Activated CD8-positive, alpha-beta memory T cell treated with anti-CD3 and anti-CD28 coated beads for 1 hour (primary cell): ENCODE data around the gene EXOC6.
"Not testable (repeated sequence)": the region's sequence is repeated elsewhere in the genome, so short reads cannot be mapped to it uniquely, and the experiment has no call there.

Source experiments
- DNase-seq, 2 donors: peaks; one replicate each; pipeline ENCODE4 v3.0.0-alpha.2; 2020; ENCODE audit warnings: low read depth in 1 of 2; ENCODE audit errors: extremely low read depth in 1 of 2

EXOC6 gene

DNA sequence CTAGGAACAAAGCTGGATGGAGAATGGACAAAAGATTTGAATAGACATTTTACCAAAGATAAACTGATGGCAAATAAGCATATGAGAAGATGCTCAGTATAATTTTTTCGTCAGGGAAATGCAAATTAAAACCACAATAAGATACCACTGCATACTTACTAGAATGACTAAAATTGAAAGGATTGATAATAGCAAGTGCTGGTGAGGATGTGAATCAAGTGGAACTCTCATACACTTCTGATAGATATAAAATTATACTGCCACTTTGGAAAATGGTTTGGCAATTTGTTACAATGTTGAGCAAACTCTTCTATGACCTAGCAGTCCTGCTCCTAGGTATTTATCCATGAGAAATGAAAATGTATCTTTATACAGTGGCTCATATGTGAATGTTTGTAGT, 83.3 kb downstream of the EXOC6 start:
- no peak for DNase-seq

DNA sequence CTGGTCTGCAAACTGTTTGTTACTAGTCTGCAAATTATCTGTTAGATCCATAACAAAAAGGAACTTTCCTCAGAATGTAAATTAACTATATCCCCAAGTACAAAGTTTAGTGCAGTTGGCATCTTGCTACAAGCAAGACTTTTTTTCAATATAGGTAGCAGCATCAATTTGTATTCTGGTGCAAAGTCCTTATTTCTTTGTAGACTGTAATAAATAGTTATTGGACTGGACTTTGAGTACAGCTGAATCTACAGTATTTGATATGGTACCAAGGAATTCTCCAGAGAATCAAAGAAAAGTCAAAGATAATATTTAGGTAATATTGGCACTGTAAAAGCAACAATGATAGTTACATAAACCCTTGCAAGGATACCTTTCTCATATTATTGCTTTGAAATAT, 89.6 kb downstream of the EXOC6 start:
- no peak for DNase-seq

DNA sequence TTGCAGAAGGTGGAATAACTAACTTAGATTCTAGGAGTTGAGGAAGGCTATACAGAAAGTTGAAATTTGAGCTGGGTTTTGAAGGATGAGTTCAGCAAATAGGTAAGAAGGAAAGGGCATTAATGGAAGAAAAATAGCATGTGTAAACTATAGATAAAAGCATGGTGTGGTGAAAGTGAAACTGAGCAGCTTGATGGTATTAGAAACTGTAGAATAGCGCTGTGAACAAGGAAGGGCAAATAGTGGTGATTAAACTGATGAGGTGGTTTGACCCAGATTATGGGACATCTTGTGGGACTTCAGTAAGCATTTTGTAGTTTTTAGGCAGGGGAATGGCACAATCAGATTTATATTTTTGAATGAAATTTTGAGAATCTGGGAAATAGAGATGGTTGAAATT, 90.5 kb downstream of the EXOC6 start:
- DNase-seq, result no peak

DNA sequence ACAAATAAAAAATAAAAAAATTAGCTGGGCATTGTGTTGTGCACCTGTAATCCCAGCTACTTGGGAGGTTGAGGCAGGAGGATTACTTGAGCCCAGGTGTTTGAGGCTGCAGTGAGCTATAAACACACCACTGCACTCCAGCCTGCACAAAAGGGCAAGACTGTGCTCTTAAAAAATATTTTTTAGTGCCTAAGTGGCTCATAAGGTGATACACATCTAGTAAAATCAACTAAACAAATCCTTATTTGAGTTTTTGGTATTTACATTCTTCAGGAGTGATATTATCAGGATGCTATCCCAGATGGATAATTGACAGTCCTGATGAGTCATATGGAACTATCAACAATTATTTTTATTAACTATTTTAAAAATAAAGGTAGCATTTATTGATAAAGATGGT, 93.9 kb downstream of the EXOC6 start:
- DNase-seq, result no peak

DNA sequence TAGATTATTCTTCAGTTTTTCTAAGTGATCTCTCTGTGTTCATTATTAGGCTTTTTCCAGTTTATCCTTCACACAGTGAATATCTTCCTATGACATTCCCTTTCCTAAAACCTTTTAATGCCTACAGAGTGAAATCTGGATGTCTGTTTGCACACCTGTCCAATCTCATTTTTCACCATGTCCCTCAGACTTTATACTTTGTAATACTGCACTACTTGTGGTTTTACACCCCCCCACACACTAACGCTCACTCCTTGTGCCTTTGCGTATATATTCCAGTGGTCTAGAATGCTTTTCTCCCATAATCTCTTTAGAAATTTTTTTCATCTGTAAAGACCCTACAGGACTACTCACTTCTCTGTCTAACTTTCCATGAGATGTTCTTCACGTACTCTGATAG, 98.2 kb downstream of the EXOC6 start:
- no peak for DNase-seq

DNA sequence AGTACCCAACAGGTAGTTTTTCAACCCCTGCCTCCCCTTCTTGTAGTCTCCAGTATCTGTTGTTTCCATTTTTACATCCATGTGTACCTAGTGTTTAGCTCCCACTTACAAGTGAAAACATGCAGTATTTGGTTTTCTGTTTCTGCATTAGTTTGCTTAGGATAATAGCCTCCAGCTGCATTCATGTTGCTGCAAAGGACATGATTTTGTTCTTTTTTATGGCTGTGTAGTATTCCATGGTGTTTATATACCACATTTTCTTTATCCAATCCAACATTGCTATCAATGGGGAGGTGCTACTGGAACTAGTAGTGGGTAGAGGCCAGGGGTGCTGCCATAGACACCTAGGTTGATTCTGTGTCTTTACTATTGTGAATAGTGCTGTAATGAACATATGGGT, 104.3 kb downstream of the EXOC6 start:
- not testable (repeated sequence) for DNase-seq

DNA sequence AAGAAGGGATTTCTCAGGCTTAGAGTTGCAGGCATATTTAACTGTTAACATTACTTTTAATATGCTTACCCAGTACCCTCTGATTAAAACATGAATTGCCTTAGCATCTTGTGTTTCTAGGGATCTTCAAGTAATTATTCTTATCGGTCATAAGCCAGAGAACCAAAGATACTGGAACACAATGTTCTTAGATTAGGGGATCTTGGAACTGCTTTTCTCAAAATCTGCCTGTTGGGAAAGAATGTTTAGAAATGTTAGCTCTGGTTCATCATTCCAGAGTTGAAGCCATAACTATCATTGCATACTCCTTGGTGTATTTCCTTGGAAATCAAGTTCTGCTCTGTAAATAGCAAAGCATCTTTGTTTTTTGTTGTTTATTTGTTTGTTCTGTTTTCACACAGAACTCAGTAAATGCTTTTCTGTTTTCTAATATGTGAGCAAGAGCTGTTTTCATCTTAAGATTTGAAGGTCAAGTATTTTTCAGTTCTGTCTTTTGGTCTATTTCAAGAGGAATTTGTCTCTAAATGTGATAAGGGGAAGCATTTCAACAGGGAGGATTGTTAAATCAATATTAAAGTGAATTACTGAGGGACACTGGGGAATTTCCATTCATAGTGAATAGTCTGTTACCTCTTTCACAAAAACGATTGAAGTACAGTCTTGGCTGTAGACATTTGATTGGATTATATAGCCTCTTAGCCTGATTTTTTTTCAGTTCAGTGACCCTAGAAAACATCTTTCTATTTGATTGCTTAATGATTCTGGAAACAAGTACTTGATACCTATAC, 109.1 kb downstream of the EXOC6 start:
- no peak for DNase-seq

DNA sequence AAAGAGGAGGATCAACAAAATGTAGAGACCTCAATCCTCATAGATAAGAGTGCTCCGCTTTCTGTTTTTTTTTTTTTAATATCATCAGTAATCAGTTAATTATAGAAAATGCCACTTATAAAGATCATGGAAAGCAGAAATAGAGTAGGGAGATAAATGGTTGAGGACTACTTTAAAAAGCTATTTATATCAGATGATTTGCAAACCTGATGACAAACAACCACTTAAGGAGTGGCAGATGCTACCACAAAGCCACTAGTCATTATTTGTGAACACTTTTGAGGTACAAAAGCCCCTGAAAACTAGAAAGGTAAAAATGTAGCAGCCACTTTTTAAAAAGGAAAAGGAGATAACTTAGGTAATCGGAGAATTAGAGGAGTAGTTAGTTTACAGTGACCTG, 113.3 kb downstream of the EXOC6 start:
- no peak for DNase-seq

DNA sequence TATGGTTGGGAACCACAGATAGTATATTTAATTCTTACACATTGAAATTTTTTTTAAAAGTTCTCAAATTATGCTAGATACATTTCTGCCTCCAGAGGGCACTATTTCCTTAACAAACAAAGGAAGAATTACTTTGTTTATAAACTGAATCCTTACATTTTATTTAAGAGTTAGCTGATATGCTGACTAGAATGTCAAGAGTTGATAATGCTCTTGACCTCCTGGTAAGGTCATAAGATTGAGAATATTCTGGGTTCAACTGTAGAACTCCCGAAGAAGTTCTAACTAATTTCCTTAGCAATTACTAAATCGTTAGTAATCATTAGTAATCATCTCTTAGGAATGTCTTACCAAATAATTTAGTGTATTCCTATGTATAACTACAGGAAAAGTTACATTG, 117.0 kb downstream of the EXOC6 start:
- DNase-seq, result no peak

DNA sequence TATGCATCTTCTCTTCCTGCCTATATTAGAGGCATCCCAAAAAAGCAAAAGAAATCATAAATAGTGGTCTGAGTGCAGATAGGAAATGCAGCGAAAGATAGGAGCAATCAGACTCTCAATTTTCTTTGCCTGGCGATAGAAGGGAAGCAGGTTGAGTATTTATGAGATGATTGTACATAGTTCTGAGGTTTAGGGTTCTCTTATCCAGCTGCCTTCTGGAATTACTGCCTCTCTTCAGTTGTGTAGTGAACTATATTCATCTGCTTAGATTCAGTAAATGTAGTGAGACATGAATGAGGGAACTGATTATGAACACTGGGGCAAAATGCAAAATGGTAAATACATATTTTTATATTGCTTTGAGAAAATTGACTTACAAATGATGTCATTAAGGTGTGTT, 119.3 kb downstream of the EXOC6 start:
- no peak for DNase-seq

DNA sequence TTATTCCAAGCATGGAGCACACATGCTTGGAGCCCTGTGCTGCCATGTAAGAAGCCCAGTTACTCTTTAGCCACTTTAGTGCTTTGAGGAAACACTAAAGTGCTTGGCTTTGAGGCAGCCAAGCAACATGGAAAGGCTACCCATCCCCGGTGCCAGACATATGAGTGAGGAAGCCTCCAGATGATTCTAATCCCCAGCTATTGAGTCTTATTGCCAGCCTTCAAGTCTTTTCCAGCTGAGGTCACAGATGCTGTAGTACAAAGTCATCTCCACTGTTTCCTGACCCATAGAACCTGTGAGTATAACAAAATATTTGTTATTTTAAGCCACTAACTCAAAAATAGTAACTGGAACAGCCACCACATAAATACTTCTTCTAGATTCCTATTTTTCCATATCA, 120.8 kb downstream of the EXOC6 start:
- DNase-seq, result no peak

DNA sequence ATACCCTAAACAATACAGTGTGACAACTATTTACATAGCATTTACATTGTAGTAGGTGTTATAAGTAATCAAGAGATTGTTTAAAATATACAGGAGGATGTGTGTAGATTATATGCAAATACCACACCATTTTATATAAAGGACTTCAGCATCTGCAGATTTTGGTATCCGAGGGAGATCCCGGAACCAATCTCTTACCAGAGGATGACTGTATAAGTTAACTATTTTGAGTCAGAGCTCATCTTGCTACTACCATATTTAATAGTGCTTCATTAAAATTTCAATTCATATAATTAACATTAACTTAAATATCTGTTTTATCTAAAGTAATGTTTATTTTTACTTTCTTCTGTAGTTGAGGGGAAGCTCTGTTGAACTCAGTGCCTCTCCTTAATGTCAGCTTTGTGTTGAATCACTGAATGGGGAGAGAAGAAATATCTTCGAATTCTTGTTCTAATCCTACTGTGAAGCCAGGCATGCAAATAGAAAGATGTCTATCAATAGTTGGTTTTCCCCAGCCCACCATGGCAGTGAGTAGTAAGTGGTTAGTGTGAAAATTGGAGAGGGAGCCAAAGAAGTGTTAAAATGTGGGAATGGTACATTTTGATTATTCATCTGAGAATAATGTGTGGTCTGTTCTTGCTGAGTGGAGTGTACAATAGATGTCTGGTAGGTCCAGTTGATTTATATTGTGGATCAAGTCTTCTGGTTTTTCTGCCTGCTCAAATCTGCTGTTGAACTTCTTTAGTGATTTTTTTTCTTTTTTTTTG, 122.2 kb downstream of the EXOC6 start:
- no peak for DNase-seq

DNA sequence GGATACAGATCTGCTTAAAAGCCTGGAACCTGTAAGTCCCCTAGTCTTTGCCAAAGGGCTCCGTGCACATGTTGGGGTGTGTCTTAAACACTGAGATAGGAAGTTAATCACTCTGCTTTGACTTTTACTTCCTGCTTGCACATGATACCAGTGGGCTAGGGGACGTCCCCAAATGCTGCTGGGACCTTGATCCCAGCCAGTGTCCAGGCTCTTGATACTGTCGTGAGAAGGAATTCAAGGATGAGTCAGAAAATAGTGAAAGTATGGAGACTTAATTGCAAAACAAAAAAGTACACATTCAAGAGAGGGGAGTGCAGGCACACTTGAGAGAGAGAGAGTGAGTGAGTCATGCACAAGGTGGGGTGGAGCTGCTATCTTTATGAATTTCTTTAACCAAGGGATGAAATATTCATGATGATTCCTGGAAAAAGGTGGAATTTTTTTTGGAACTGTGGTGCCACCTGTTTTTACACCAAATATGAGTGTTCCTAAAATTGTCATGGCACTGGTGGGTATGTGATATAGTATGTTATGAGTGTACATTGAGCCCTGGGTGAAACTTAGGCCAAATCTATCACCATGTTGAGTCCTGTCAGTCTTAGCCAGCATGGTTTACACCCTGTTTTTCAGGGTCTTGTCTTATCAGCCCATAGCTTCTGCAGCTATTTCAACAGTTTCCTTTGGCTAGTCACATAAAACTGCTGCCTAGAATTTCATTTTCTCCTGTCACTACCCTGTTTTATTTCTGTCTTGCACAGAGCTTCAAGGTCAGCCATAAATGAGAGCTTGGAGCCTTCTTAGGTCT, 123.9 kb downstream of the EXOC6 start:
- DNase-seq, result no peak

DNA sequence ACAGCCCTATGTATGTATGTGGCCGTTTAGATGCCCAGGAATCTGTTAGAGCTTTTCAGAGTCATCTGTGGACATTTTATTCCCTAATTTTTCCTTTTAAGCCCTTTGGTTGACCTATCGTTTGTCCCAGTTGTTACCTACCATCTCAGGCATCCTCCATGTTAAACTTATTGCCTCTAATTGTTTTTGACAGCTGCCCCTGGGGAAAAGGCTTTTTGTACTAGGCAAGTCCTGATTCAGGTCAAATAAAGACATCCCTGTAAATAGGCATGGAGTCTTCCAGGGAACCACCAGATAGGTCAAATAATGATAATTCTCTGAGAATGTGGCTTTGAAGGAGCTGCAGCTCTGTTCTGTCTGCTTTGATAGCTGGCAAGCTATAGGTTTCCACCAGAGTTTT, 124.6 kb downstream of the EXOC6 start:
- no peak for DNase-seq

DNA sequence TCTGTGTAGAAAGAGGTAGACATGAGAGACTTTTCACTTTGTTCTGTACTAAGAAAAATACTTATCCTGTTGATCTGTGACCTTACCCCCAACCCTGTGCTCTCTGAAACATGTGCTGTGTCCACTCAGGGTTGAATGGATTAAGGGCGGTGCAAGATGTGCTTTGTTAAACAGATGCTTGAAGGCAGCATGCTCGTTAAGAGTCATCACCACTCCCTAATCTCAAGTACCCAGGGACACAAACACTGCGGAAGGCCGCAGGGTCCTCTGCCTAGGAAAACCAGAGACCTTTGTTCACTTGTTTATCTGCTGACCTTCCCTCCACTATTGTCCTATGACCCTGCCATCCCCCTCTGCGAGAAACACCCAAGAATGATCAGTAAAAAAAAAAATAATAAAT, 128.0 kb downstream of the EXOC6 start:
- DNase-seq, result not testable (repeated sequence)

DNA sequence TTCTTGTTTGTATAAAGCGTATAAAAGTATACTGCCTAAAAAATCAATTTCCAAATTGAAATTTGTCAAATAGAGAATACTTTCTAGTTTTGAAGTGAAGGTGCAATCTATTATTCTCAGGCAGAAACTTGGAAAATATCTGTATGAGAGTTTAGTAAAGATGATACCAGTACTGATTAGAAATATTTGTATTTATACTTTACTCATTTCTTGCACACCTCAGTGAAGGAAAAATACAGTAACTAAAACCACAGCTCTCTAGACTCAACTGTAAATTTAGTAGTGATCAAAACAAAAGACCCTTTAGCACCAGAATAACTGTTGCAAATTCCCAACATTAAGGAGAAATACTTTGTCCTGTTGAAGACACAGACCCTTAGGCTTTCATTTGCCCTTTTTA, 140.9 kb downstream of the EXOC6 start:
- no peak for DNase-seq

DNA sequence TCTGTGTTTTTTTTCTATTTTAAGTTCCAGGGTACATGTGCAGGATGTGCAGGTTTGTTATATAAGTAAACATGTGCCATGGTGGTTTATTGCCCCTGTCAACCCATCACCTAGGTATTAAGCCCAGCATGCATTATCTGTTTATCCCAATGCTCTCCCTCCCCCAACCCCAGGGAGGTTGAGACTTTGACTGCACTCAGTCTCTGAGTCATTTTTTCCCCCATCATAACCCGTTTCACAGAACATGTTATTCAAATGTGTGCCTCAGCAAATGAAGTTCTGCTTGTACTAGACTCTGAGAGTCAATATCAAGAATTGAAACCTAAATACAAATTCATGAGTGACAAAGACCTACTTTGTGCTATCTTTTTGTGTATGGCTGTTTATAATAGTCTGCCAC, 142.3 kb downstream of the EXOC6 start:
- DNase-seq, result no peak

DNA sequence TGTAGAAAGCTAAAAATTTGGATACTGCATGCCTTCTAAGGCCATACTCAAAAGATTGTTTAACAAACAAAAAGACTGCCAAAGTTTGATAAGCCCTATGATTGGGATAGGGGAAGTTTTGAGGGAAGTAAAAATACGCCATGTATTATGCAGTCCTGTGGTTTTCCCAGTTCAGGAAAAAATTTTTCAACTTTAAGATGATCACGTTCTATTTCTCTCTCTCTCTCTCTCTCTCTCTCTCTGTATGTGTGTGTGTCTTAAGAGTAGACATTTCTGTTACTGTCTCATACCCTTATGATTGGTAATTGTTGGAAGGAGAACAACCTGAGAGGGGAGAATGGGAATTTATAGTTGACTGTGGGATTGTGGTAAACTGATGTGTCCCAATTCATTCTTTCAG, 143.2 kb downstream of the EXOC6 start:
- no peak for DNase-seq

DNA sequence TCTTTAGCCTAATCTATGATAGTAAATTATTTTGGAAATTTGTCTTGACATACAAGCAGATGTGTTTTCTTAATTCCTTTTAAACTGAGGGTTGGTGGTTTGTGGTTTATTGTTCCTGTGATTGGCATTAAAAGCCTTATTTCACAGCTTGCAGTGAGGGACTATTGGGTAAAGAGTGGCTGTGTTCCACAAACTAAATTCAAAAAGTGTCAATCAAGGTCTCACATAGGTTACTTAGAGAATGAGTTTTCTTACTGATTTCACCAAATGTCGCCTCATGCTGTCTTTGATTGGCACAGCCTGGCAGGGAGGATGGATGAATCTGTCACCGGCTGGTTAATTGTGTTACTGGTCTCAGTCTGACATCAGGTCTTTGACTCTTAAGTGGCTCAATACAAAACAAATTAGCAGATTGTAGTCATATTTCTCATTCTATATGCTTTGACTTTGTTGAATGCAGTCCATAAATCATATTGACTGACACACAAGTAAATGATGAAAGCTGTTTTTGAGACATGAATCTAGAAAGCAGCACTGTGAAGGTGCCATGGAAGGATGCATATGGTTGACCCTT, 145.5 kb downstream of the EXOC6 start:
- DNase-seq, result no peak

DNA sequence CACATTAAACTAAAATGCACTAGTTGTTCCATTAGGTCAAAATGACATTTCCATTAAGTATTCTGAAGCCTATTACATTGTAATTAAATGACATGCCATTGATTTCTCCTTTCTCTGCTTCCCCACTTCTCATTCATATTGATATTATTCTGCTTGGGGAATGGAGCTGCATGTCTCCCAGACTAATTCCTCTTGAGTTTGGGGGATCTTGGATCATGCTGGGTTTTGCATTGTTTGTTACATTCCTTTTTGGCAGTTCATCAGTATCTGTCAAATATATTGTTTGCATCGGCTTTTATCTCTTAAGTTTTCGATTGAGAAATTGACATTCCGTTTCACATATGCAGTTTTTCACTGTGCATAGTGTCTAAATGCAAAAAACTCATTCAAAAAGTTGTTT, 147.2 kb downstream of the EXOC6 start:
- no peak for DNase-seq

DNA sequence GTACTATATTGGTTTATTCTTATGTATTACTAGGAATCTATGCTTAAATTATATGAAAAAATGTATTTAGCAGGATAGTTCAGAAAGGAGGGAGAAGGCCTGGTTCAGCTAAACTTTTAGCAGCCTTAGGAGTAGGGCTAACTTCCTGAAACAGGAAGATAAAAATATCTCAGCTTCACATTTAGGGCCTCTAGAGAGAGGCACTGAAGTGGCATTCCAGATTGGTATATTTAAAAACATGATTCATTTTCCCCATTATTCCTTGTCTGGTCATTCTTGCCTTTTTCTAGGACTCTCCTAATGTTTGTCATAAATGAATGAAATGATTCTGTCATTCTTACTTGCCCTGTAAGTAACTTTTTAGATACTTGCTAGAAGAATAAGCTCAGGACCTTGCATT, 149.3 kb downstream of the EXOC6 start:
- no peak for DNase-seq
